ENCODE measurements around the gene GPR39.

GPR39 gene

GRCh38 chr2:132542953-132543569 is 126.5 kb downstream of the GPR39 start:
- ATAC-seq (replicated peaks; ENCODE audit: extremely low read depth, poor library complexity, severe bottlenecking) (no peak), DNase-seq (ENCODE audit: low spot score in 2 of 2) (no peak)
- Mint-ChIP-seq H3K9me3 (peaks cover 1% of the 10 kb centered on the region), H3K27ac (ENCODE audit: low read depth) (no peak overlapping the region), H3K4me3 (no peak overlapping the region), H3K4me1 (no peaks in the 10 kb centered on the region), H3K27me3 (no peaks in the 10 kb centered on the region), H3K36me3 (ENCODE audit: insufficient read depth) (no peaks in the 10 kb centered on the region)

GRCh38 chr2:132544006-132544630 is 127.5 kb downstream of the GPR39 start:
- no peaks in the 10 kb centered on the region for H3K9me3 Mint-ChIP-seq
- H3K4me3 Mint-ChIP-seq, result no peak overlapping the region
- no peaks in the 10 kb centered on the region for H3K4me1 Mint-ChIP-seq
- ATAC-seq (replicated peaks; ENCODE audit: extremely low read depth, poor library complexity, severe bottlenecking), result no peak
- no peak for DNase-seq (ENCODE audit: low spot score in 2 of 2)
- H3K36me3 Mint-ChIP-seq (ENCODE audit: insufficient read depth), result no peaks in the 10 kb centered on the region
- no peaks in the 10 kb centered on the region for H3K27me3 Mint-ChIP-seq
- no peak overlapping the region for H3K27ac Mint-ChIP-seq (ENCODE audit: low read depth)

- no peak for ATAC-seq (replicated peaks; ENCODE audit: extremely low read depth, poor library complexity, severe bottlenecking)
- Mint-ChIP-seq H3K9me3 (no peaks in the 10 kb centered on the region), H3K27ac (ENCODE audit: low read depth) (no peak overlapping the region), H3K27me3 (no peaks in the 10 kb centered on the region), H3K4me3 (no peak overlapping the region), H3K36me3 (ENCODE audit: insufficient read depth) (no peaks in the 10 kb centered on the region), H3K4me1 (no peaks in the 10 kb centered on the region)
- DNase-seq (ENCODE audit: low spot score in 2 of 2), result no peak
These were observed 130.6 kb downstream of the GPR39 start for GRCh38 chr2:132547090-132547687.

- Mint-ChIP-seq H3K27me3 (no peaks in the 10 kb centered on the region), H3K4me1 (no peaks in the 10 kb centered on the region), H3K4me3 (no peak overlapping the region), H3K27ac (ENCODE audit: low read depth) (no peak overlapping the region), H3K36me3 (ENCODE audit: insufficient read depth) (no peaks in the 10 kb centered on the region), H3K9me3 (peaks cover 5% of the 10 kb centered on the region)
- ATAC-seq (replicated peaks; ENCODE audit: extremely low read depth, poor library complexity, severe bottlenecking) (no peak), DNase-seq (ENCODE audit: low spot score in 2 of 2) (no peak)
These were observed 133.5 kb downstream of the GPR39 start for GRCh38 chr2:132549935-132550670.

DNA sequence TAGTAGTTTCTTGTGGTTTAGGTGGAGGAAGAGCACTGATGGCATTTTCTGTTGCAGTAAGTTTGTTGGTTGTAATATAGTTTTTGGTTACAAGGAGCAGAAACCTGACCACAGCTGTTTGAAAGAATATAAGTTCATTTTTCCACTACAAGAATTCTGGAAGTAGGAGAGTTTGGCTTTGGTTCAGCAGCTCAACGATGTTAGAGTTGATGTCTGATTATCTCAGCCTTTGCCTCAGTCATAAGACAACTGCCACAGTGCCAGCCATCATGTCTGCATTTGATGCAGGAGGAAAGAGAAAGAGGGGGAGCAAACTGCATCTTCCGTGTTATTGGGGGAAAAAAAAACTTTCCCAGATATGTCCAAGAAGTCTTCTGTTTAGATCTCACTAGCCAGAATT is 134.3 kb downstream of the GPR39 start:
- Mint-ChIP-seq H3K36me3 (ENCODE audit: insufficient read depth) (no peaks in the 10 kb centered on the region), H3K4me3 (no peak overlapping the region), H3K4me1 (no peaks in the 10 kb centered on the region), H3K9me3 (peaks cover 5% of the 10 kb centered on the region), H3K27ac (ENCODE audit: low read depth) (no peak overlapping the region), H3K27me3 (no peaks in the 10 kb centered on the region)
- DNase-seq (ENCODE audit: low spot score in 2 of 2), result no peak
- ATAC-seq (replicated peaks; ENCODE audit: extremely low read depth, poor library complexity, severe bottlenecking), result no peak

DNA sequence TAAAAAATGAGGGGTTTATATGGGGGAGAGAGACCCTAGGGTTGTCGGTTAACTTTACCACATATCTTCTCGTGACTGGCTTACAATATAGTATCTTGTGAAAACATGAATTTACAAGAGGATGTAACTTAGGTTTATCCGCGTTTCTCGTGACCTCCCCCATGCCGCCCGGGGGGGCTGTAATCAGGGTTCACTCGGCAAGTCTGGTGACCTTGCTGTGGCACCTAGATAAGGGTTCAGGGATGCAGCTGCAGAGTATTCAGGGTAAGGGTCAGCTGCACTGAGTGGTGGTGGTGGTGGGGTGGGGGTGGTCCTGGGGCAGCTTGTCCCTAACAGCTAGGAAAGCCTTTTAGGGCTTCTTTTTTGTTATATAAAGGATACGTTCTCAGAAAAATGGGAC is 141.1 kb downstream of the GPR39 start:
- Mint-ChIP-seq H3K9me3 (peaks cover 14% of the 10 kb centered on the region), H3K36me3 (ENCODE audit: insufficient read depth) (no peaks in the 10 kb centered on the region), H3K27me3 (no peaks in the 10 kb centered on the region), H3K27ac (ENCODE audit: low read depth) (no peak overlapping the region), H3K4me1 (no peaks in the 10 kb centered on the region), H3K4me3 (no peak overlapping the region)
- ATAC-seq (replicated peaks; ENCODE audit: extremely low read depth, poor library complexity, severe bottlenecking) (no peak), DNase-seq (ENCODE audit: low spot score in 2 of 2) (no peak)

GRCh38 chr2:132559326-132559725 is 142.7 kb downstream of the GPR39 start:
- ATAC-seq (replicated peaks; ENCODE audit: extremely low read depth, poor library complexity, severe bottlenecking), result no peak
- H3K27ac Mint-ChIP-seq (ENCODE audit: low read depth), result no peak overlapping the region
- no peak for DNase-seq (ENCODE audit: low spot score in 2 of 2)
- H3K4me1 Mint-ChIP-seq, result no peaks in the 10 kb centered on the region
- H3K36me3 Mint-ChIP-seq (ENCODE audit: insufficient read depth), result no peaks in the 10 kb centered on the region
- H3K4me3 Mint-ChIP-seq, result no peak overlapping the region
- peaks cover 9% of the 10 kb centered on the region for H3K9me3 Mint-ChIP-seq
- no peaks in the 10 kb centered on the region for H3K27me3 Mint-ChIP-seq

- Mint-ChIP-seq H3K9me3 (peaks cover 9% of the 10 kb centered on the region), H3K36me3 (ENCODE audit: insufficient read depth) (no peaks in the 10 kb centered on the region), H3K27me3 (no peaks in the 10 kb centered on the region), H3K4me1 (no peaks in the 10 kb centered on the region), H3K27ac (ENCODE audit: low read depth) (no peak overlapping the region), H3K4me3 (no peak overlapping the region)
- DNase-seq (ENCODE audit: low spot score in 2 of 2), result no peak
- ATAC-seq (replicated peaks; ENCODE audit: extremely low read depth, poor library complexity, severe bottlenecking), result no peak
These were observed 143.3 kb downstream of the GPR39 start for GRCh38 chr2:132559921-132560320.

GRCh38 chr2:132560562-132560961 is 144.0 kb downstream of the GPR39 start:
- H3K4me3 Mint-ChIP-seq, result no peak overlapping the region
- H3K27ac Mint-ChIP-seq (ENCODE audit: low read depth), result no peak overlapping the region
- H3K9me3 Mint-ChIP-seq, result peaks cover 9% of the 10 kb centered on the region
- H3K36me3 Mint-ChIP-seq (ENCODE audit: insufficient read depth), result no peaks in the 10 kb centered on the region
- no peaks in the 10 kb centered on the region for H3K4me1 Mint-ChIP-seq
- no peak for DNase-seq (ENCODE audit: low spot score in 2 of 2)
- H3K27me3 Mint-ChIP-seq, result no peaks in the 10 kb centered on the region
- no peak for ATAC-seq (replicated peaks; ENCODE audit: extremely low read depth, poor library complexity, severe bottlenecking)

- H3K36me3 Mint-ChIP-seq (ENCODE audit: insufficient read depth), result no peaks in the 10 kb centered on the region
- H3K4me1 Mint-ChIP-seq, result no peaks in the 10 kb centered on the region
- H3K27me3 Mint-ChIP-seq, result no peaks in the 10 kb centered on the region
- ATAC-seq (replicated peaks; ENCODE audit: extremely low read depth, poor library complexity, severe bottlenecking), result no peak
- peaks cover 9% of the 10 kb centered on the region for H3K9me3 Mint-ChIP-seq
- H3K27ac Mint-ChIP-seq (ENCODE audit: low read depth), result no peak overlapping the region
- no peak overlapping the region for H3K4me3 Mint-ChIP-seq
- DNase-seq (ENCODE audit: low spot score in 2 of 2), result no peak
These were observed 145.6 kb downstream of the GPR39 start for GRCh38 chr2:132562245-132562644.

- ATAC-seq (replicated peaks; ENCODE audit: extremely low read depth, poor library complexity, severe bottlenecking), result no peak
- no peak for DNase-seq (ENCODE audit: low spot score in 2 of 2)
- no peaks in the 10 kb centered on the region for H3K36me3 Mint-ChIP-seq (ENCODE audit: insufficient read depth)
- no peak overlapping the region for H3K4me3 Mint-ChIP-seq
- H3K27ac Mint-ChIP-seq (ENCODE audit: low read depth), result no peak overlapping the region
- H3K9me3 Mint-ChIP-seq, result peaks cover 15% of the 10 kb centered on the region
- H3K27me3 Mint-ChIP-seq, result no peaks in the 10 kb centered on the region
- no peaks in the 10 kb centered on the region for H3K4me1 Mint-ChIP-seq
These were observed 147.5 kb downstream of the GPR39 start for GRCh38 chr2:132564065-132564464.

DNA sequence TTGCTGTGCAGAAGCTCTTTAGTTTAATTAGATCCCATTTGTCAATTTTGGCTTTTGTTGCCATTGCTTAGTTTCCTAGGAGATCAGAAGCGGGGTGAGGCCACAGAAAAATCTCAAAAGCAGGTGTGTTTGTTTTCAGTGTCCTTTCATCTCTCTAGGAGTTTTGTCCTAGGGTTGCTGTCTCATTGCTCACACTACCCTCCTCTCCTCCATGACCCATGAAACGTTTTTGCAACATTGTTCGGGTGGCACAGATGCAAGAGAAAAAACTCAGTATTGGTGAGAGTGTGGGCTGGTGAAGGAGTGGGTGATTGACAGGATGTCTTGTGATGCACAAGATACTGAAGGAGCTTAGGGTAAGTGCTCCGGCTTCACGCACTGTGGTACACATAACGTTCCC is 149.8 kb downstream of the GPR39 start:
- ATAC-seq (replicated peaks; ENCODE audit: extremely low read depth, poor library complexity, severe bottlenecking), result no peak
- Mint-ChIP-seq H3K27me3 (no peaks in the 10 kb centered on the region), H3K4me3 (no peak overlapping the region), H3K27ac (ENCODE audit: low read depth) (no peak overlapping the region), H3K9me3 (peaks cover 12% of the 10 kb centered on the region), H3K4me1 (no peaks in the 10 kb centered on the region), H3K36me3 (ENCODE audit: insufficient read depth) (no peaks in the 10 kb centered on the region)
- DNase-seq (ENCODE audit: low spot score in 2 of 2), result no peak

- peaks cover 15% of the 10 kb centered on the region for H3K9me3 Mint-ChIP-seq
- ATAC-seq (replicated peaks; ENCODE audit: extremely low read depth, poor library complexity, severe bottlenecking), result no peak
- no peaks in the 10 kb centered on the region for H3K27me3 Mint-ChIP-seq
- H3K4me1 Mint-ChIP-seq, result no peaks in the 10 kb centered on the region
- H3K36me3 Mint-ChIP-seq (ENCODE audit: insufficient read depth), result no peaks in the 10 kb centered on the region
- no peak overlapping the region for H3K4me3 Mint-ChIP-seq
- H3K27ac Mint-ChIP-seq (ENCODE audit: low read depth), result no peak overlapping the region
- DNase-seq (ENCODE audit: low spot score in 2 of 2), result no peak
These were observed 151.1 kb downstream of the GPR39 start for GRCh38 chr2:132567682-132568081.
